Endodermal cell (in vitro differentiated cells): Measurements from ENCODE around the gene KDM5A. TPM values are rescaled to one million over a fixed set of nuclear protein-coding genes. Genes with fewer than 3 reads are reported as not detected.

Experiments used
- DNase-seq: peaks from one replicate; pipeline ENCODE4 v3.0.0-alpha.2; 2017
- H3K27ac ChIP-seq: 2 replicates; pipeline ENCODE4 v1.5.1; 2013; ENCODE audit warnings: mild to moderate bottlenecking, low read depth, low read length, moderate library complexity
- H3K27me3 ChIP-seq: 2 replicates; pipeline ENCODE4 v1.6.1; 2013; ENCODE audit warnings: mild to moderate bottlenecking, low read length, moderate library complexity; ENCODE audit not compliant: insufficient read depth, control insufficient read depth, poor library complexity, severe bottlenecking
- H3K36me3 ChIP-seq: 2 replicates; pipeline ENCODE4 v1.7.0; 2013; ENCODE audit warnings: mild to moderate bottlenecking, low read length, moderate library complexity; ENCODE audit not compliant: control insufficient read depth, insufficient read depth
- H3K4me1 ChIP-seq: one replicate; pipeline ENCODE4 v1.7.0; 2013; ENCODE audit warnings: low read length; ENCODE audit not compliant: control insufficient read depth, insufficient read depth
- H3K4me3 ChIP-seq: 2 replicates; pipeline ENCODE4 v1.5.1; 2013; ENCODE audit warnings: mild to moderate bottlenecking, low read length, moderate library complexity
- H3K9ac ChIP-seq: 2 replicates; pipeline ENCODE4 v1.6.1; 2013; ENCODE audit warnings: mild to moderate bottlenecking, low read length, moderate library complexity; ENCODE audit not compliant: poor library complexity, severe bottlenecking; ENCODE audit errors: extremely low read depth
- H3K9me3 ChIP-seq: 2 replicates; pipeline ENCODE4 v1.6.1; 2013; ENCODE audit warnings: mild to moderate bottlenecking, low read length, moderate library complexity; ENCODE audit not compliant: control insufficient read depth
- H3K27ac Mint-ChIP-seq: 2 replicates; pipeline ENCODE4 v1.8.0; 2020; ENCODE audit warnings: mixed read lengths
- H3K27me3 Mint-ChIP-seq: 2 replicates; pipeline ENCODE4 v1.8.0; 2021; ENCODE audit warnings: mild to moderate bottlenecking, mixed read lengths; ENCODE audit not compliant: insufficient read depth
- H3K36me3 Mint-ChIP-seq: 2 replicates; pipeline ENCODE4 v1.8.0; 2020; ENCODE audit warnings: low read depth, mixed read lengths
- H3K4me1 Mint-ChIP-seq: 2 replicates; pipeline ENCODE4 v1.8.0; 2020; ENCODE audit warnings: mixed read lengths
- H3K4me3 Mint-ChIP-seq: 2 replicates; pipeline ENCODE4 v1.8.0; 2020; ENCODE audit warnings: mild to moderate bottlenecking, moderate library complexity, mixed read lengths
- H3K9me3 Mint-ChIP-seq: 2 replicates; pipeline ENCODE4 v1.8.0; 2020; ENCODE audit warnings: mild to moderate bottlenecking, mixed read lengths
- WGBS, 2 experiments: methylation state at CpG; one replicate each; pipeline versions ENCODE4 v1.1.5 to v1.1.7; 2013; ENCODE audit warnings: missing lambda C conversion rate in 2 of 2, mixed read lengths in 1 of 2; ENCODE audit not compliant: insufficient coverage in 1 of 2, insufficient read length in 1 of 2; 5-methylcytosine and 5-hydroxymethylcytosine counted together
- total RNA-seq, 2 donors: library from RNA; stranded (reverse); fragmentation: NEBNext Ultra II Directional in 1 of 2; extraction: Animal tissue kit (Norgen Biotek cat#: 25700) in 1 of 2; gene quantifications; 2 replicates in 1 of 2; 3 replicates in 1 of 2; pipeline ENCODE4 v1.2.1, GENCODE V29; 2021
- TF ChIP-seq, protein P1 (sequence below): fragments of 200-600 bp; sonication (generic); conservative IDR thresholded peaks from 2 replicates; pipeline ENCODE4 v1.5.0; 2021; ENCODE audit warnings: antibody characterized with exemption, mild to moderate bottlenecking

The KDM5A gene
- total RNA-seq, 2 donors from 2014 or later: 59.9 to 157 TPM

DNA sequence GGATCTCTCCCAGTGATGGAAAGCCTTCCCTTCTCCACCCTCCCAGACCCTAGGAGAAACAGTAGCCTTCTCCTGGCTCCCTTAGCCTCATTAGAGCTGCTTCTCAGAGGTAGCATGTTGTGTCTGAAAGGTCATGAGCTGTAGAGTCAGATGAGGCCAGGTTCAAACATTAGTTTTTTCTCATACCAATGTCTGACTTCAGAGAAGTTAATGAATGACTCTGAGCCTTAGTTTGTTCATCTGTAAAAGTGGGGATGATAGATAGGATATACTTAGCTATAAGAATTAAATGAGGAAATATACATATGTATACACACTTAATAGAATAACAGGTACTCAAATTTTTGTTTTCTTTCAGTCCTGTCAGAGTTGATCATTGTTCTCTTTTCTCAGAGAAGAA is 127.0 kb downstream of the KDM5A start:
- no peak overlapping the region for H3K4me3 Mint-ChIP-seq
- no peak overlapping the region for H3K9ac ChIP-seq

GRCh38 chr12:257521-258321 is 131.4 kb downstream of the KDM5A start:
- Histone ChIP-seq H3K36me3 (no peaks in the 10 kb centered on the region), H3K27ac (no peak overlapping the region), H3K4me3 (no peak overlapping the region), H3K9ac (no peak overlapping the region), H3K9me3 (no peaks in the 10 kb centered on the region), H3K27me3 (peaks cover 28% of the 10 kb centered on the region), H3K4me1 (peaks cover 13% of the 10 kb centered on the region)
- H3K27me3 Mint-ChIP-seq: peaks cover 57% of the 10 kb centered on the region
- peaks cover 59% of the 10 kb centered on the region for H3K4me1 Mint-ChIP-seq
- no peak for DNase-seq
- WGBS, 2 experiments: 89% methylated on average over 7 to 14 of the region's 14 CpGs
- H3K9me3 Mint-ChIP-seq: no peaks in the 10 kb centered on the region
- H3K4me3 Mint-ChIP-seq: no peak overlapping the region
- H3K36me3 Mint-ChIP-seq: no peaks in the 10 kb centered on the region
- TF ChIP-seq, protein P1, sequence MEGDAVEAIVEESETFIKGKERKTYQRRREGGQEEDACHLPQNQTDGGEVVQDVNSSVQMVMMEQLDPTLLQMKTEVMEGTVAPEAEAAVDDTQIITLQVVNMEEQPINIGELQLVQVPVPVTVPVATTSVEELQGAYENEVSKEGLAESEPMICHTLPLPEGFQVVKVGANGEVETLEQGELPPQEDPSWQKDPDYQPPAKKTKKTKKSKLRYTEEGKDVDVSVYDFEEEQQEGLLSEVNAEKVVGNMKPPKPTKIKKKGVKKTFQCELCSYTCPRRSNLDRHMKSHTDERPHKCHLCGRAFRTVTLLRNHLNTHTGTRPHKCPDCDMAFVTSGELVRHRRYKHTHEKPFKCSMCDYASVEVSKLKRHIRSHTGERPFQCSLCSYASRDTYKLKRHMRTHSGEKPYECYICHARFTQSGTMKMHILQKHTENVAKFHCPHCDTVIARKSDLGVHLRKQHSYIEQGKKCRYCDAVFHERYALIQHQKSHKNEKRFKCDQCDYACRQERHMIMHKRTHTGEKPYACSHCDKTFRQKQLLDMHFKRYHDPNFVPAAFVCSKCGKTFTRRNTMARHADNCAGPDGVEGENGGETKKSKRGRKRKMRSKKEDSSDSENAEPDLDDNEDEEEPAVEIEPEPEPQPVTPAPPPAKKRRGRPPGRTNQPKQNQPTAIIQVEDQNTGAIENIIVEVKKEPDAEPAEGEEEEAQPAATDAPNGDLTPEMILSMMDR: no peak
- H3K27ac Mint-ChIP-seq: no peak overlapping the region

More for the DNA sequence above, 127.0 kb downstream of the KDM5A start:
- TF ChIP-seq, protein P1: no peak
- Mint-ChIP-seq H3K4me1 (peaks cover 38% of the 10 kb centered on the region), H3K27ac (no peak overlapping the region), H3K27me3 (peaks cover 63% of the 10 kb centered on the region), H3K36me3 (no peaks in the 10 kb centered on the region), H3K9me3 (no peaks in the 10 kb centered on the region)
- Histone ChIP-seq H3K4me3 (no peak overlapping the region), H3K4me1 (no peaks in the 10 kb centered on the region), H3K27ac (no peak overlapping the region), H3K36me3 (no peaks in the 10 kb centered on the region), H3K9me3 (no peaks in the 10 kb centered on the region), H3K27me3 (peaks cover 19% of the 10 kb centered on the region)
- DNase-seq: no peak

- TF ChIP-seq, protein P1: no peak
- no peak overlapping the region for H3K4me3 Mint-ChIP-seq
- Histone ChIP-seq H3K4me1 (peaks cover 13% of the 10 kb centered on the region), H3K9me3 (no peaks in the 10 kb centered on the region), H3K27me3 (peaks cover 28% of the 10 kb centered on the region), H3K9ac (no peak overlapping the region), H3K36me3 (no peaks in the 10 kb centered on the region), H3K27ac (no peak overlapping the region), H3K4me3 (no peak overlapping the region)
- H3K36me3 Mint-ChIP-seq: no peaks in the 10 kb centered on the region
- no peak overlapping the region for H3K27ac Mint-ChIP-seq
- peaks cover 50% of the 10 kb centered on the region for H3K27me3 Mint-ChIP-seq
- H3K4me1 Mint-ChIP-seq: peaks cover 58% of the 10 kb centered on the region
- no peaks in the 10 kb centered on the region for H3K9me3 Mint-ChIP-seq
- WGBS, 2 experiments: 85 to 89% methylated on average over 3 of the region's 3 CpGs
- DNase-seq: no peak
Measured at GRCh38 chr12:256958-257357, 132.2 kb downstream of the KDM5A start.
